NOMO-1 (cell line): Measurements from ENCODE around the gene CACNG1.
"Not testable (repeated sequence)": the region's sequence is repeated elsewhere in the genome, so short reads cannot be mapped to it uniquely, and the experiment has no call there.

Source experiments
- DNase-seq, 2 experiments: peaks; one replicate each; lab custom pipeline; 2025; ENCODE audit not compliant: unreplicated experiment in 2 of 2; lab: John Stamatoyannopoulos, UW

Gene CACNG1

DNA sequence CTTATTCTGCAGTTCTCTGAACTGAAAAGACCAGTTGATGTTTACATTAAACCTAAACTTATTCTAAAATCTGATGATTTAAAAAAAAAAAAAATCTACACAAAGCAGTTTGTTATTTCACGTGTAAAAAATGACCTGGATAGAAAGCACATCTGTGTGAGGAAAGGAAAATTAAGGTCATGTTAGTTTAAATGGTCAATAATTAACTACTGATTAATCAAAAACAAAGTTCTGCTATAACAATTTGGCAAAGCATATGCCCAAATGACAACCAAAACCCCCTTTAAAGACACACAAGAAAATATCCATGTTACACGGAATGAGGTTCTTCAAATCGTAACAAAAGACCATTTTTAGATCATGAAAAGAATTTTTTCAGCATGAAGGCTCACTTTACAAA is 30.4 kb downstream of the CACNG1 start:
- DNase-seq = no peak

DNA sequence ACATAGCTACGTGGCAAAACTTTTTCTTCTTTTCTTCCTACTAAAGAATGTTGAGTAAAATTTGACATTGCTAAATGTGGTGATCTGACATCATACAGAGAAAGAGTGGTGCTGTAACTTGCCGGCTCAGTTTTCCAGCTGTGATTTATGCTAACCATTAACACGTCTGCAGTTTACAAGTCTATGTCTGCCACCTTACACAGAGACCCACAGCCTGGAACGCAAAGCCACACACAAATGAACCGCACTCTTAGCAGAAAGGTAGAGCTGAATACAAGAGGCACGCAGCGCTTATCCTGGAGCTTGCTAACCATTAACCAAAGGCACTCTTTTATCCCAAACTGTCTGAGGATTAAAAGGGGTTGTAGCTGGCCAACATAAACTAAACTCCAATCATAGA is 31.9 kb downstream of the CACNG1 start:
- no peak for DNase-seq

DNA sequence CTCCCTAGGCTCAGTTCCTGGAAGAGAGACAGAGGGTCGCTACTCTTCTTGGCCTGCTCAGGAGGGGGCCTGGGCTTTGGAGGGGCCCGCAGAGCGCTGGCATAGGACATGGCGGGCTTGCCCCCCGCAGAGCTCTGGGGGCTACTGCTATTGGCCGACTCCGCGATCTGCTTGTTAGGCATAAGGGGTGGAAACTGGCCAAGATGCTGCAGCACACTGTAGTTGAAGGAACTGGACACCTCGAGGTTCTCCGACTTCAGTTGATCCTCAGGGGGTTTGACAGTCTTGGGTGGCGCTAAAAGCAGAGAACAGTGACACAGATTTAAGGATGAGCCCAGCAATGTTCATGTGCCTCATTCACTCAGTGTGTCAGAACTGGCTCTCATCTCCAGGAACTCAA is 33.9 kb downstream of the CACNG1 start:
- no peak for DNase-seq

DNA sequence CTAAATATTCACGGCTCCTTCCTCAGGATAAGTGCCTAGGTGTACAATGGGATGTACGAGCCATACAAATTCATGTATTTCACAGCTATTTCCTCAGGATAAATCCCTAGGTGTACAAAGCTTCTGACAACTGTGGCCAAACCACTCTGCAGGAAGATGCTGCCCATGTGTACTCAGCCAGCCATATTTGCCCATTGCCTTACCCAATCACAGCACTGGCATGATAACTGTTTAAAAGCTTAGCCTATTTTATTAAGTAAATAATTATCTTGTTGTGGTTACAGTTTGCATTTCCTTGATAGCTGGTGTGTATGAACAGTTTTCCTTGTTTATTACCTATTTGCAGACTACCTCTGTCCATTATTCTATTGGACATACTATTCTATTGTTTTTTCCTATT is 35.1 kb downstream of the CACNG1 start:
- DNase-seq = no peak

DNA sequence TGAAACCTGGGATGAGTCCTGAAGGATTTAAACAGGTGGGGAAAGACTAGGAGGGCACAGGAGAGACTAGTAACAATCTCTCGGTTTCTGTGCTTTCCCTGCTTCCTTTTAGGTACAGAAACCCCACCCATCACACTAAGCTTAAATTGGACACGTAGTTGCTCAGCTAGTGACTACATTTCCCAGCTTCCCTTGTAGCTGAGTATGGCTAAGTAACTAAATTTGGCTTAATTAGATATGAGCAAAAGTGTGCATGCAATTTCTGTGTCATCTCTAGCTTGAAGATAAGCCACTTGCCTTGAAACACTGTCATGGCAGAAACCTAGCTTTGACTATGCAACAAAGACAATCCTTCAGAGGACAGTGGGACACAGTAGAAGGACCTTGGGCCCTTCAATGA is 36.5 kb downstream of the CACNG1 start:
- no peak for DNase-seq

DNA sequence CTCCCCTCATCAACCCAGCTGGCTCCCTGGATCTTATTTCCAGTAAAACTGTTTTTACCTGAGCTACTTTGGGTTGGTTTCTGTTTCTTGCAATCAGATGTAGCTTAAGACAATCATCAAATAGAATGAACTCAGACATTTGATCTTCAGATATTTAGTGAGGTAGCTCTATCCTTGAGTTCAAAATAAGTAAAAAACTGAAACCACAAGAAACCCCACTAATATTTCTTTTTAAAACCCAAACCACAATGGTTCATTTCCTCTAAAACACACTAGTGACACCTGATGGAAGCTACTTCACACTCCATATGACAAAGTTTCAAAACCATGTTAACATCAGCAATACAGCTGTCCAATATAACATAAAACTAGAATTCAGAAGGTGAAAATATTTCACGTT is 37.8 kb downstream of the CACNG1 start:
- DNase-seq = peak in 1 of 2 experiments; percentile 22

DNA sequence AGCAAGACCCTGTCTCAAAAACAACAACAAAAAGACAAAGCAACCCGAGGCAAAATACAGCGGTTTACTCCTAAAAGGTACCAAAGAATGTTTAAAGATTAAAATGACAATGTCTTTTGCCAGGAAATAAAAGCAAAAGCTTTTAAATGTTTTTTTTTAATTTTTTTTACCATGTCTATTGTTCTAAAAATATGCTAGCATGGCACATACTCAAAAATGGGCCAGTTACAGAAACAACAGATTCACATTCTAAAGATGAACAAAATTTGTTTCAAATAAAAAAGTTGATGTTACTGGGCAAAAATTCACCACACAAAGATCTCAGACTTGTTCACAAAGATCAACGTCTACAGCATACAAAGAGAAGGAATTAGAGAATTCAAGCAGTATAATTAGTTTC is 41.1 kb downstream of the CACNG1 start:
- DNase-seq = no peak

DNA sequence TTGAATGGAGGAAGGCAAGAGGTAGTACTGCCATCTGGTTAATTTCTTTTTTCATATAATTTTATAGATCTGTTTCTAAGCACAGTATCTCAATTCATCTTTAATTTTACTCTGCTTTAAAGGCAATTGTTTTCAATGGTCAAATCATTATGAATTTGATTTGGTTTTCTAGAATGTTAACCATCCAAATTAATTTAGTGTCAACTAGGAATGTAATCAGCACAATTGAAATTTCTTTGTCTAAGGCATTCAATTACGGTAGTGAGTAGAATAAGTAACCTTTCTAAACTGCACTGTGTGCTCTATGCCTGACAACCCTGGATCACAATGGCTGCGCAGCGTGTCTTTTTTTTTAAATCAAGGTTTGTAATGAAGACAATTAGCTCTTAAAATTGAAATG is 44.3 kb downstream of the CACNG1 start:
- DNase-seq = no peak

DNA sequence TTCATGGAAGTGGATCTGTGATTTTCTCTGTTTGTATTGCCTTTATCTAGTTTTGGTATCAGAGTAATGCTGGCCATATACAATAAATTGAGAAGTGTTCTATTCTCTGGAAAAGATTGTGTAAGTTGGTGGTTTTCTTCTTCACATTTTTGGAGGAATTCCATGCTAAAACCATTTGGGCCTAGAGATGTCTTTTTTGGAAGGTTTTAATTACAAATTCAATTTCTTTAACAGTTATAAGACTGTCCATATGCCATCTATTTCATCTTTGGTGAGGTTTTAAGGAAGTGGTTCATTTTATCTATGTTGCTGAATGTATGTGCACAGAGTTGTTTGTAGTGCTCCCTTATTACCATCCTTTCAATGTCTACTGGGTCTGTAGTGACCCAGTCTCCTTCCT is 46.0 kb downstream of the CACNG1 start:
- no peak for DNase-seq

DNA sequence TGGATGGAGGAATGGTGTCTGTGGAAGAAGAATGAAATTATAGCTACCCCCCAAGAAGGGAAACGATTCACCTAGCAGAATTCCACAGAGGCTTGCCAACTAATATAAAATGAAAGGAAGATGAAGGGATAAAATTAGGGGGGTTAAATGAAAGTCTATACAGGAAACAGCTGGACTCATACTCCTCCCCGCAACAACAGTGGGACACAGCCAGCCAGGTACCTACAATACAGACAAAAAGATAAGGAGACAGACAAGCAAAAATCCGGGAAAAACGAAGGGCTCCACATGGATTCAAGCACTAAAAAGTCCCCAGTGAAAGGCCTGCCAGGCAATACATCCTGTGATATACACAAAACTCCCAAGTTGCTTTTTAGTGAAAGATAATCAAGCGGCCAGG is 47.9 kb downstream of the CACNG1 start:
- DNase-seq = no peak

DNA sequence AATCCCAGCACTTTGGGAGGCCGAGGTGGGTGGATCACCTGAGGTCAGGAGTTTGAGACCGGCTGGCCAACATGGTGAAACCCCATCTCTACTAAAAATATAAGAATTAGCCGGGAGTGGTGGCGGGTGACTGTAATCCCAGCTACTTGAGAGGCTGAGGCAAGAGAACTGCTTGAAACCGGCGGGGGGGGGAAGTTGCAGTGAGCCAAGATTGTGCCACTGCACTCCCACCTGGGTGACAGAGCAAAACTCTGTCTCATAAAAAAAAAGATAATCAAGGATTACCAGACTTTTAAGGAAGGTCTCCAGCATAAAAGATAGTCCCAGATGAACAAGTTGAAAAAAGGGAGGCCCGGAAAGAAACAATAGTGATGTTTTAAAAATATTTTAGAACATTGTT is 48.4 kb downstream of the CACNG1 start:
- DNase-seq = not testable (repeated sequence)

DNA sequence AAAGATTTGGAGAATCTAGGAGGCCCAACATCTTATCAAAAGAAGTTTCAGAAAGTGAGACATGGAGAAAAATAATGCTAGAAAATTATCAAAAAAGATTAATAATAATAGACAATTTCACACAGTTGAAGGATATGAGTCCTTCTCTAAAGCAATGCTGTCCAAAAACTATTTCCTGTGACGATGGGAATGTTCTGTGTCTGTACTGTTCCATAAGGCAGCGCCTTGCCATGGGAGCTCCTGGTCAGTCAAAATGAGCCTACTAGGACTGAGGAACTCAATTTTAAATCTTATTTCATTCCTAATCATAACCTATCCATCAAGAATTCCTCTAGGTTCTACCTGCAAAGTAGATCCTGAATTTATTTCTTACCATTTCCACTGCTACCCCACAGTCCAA is 49.0 kb downstream of the CACNG1 start:
- DNase-seq = no peak

DNA sequence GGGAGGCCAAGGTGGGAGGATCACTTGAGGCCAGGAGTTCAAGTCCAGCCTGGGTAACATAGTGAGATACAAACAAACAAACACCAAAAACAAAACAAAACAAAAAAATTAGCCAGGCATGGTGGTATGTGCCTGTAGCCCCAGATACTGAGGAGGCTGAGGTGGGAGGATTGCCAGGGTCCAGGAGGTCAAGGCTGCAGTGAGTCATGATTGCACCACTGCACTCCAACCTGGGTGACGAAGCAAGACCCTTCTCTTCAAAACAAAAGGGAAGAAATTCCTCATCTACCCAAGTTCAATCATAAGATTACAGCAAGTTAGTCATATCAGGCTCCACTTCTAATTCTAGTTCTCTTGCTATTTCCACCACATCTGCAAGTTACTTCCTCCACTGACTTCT is 50.9 kb downstream of the CACNG1 start:
- DNase-seq = peak in 1 of 2 experiments; percentile 37

DNA sequence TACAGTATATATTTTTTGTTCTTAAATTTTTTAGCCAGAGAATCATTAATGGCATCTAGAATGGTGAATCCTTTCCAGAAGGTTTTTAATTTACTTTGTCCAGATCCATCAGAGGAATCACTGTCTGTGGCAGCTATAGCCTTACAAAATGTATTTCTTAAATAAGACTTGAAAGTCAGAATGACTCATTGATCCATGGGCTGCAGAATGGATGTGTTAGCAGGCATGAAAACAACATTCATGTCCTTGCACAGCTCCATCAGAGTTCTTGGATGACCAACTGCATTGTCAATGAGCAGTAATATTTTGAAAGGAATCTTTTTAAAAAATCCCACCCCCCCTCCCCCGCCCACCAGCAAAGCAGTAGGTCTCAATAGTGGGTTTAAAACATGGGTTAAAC is 51.4 kb downstream of the CACNG1 start:
- no peak for DNase-seq

DNA sequence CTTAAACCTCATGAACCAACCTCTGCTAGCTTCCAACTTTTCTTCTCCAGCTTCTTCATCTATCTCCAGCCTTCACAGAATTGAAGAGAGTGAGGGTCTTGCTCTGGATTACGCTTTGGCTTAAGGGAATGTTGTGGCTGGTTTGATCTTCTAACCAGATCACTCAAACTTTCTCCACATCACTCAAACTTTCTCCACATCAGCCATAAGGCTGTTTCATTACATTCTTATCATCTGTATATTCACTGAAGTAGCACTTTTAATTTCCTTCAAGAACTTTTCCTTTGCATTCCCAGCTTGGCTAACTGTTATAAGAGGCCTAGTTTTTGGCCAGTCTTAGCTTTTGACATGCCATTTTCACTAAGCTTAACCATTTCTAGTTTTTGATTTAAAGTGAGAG is 52.3 kb downstream of the CACNG1 start:
- no peak for DNase-seq

DNA sequence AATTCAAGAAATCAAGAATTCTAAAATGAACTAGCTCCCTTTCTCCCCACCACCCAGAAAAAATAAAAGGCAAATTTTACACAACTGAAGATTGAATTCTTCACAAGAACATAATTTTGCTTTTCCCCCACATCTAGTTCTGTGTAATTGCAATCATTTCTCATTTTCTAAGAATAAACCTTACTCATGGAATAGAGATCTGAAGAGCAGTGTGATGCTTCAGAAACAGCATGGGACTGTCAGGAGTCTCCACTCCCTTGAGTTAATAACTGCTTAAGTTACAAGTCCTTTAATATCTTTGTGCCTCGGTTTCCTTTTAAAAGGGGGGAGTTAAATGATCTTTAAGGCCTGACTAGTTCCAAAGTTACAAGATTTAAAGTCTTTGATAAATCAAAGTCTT is 53.7 kb downstream of the CACNG1 start:
- no peak for DNase-seq

DNA sequence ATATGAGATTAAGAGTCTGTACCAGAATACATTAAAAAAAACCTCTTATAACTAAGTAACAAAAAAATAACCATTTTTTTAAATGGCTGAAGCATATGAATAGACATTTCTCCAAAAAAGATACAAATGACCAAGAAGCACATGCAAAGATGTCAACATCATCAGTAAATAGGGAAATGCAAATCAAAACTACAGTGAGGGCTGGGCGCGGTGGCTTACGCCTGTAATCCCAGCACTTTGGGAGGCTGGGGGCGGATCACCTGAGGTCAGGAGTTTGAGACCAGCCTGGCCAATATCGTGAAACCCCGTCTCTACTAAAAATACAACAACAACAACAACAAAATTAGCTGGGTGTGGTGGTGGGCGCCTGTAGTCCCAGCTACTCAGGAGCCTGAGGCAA is 60.3 kb downstream of the CACNG1 start:
- DNase-seq = not testable (repeated sequence)

DNA sequence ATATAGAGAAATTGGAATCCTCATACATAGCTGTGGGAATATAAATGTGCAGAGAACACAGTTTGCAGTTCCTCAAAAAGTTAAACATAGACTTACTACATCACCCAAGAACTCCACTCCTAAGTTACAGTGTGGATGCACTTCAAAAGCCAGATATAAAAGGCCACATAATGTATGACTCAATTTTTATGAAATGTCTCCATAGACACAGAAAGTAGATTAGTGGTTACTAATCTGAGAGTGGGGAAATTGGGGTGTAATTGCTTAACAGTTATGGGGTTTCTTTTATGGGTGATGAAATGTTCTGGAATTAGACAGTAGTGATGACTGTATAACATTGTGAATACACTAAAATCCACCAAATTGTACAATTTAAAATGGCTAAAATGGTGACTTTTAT is 60.9 kb downstream of the CACNG1 start:
- peak in 1 of 2 experiments; percentile 63 for DNase-seq
